Fibroblast of skin of abdomen (primary cell): Measurements from ENCODE around the gene TAGLN. TPM values are rescaled to one million over a fixed set of nuclear protein-coding genes. Genes with fewer than 3 reads are reported as not detected.

Experiments
- DNase-seq: peaks from one replicate; pipeline ENCODE4 v3.0.0-alpha.2; 2013
- polyA plus RNA-seq, 2 experiments: library from polyadenylated mRNA; unstranded; fragments of 120-200 nt; gene quantifications; one replicate each; pipeline ENCODE4 v1.2.1, GENCODE V29; 2013; ENCODE audit not compliant: insufficient read length in 2 of 2

TAGLN gene
- polyA plus RNA-seq (2013, experiment 1 of 2; ENCODE audit: insufficient read length): 5,092 TPM
- polyA plus RNA-seq (2013, experiment 2 of 2; ENCODE audit: insufficient read length): 5,263 TPM

DNA sequence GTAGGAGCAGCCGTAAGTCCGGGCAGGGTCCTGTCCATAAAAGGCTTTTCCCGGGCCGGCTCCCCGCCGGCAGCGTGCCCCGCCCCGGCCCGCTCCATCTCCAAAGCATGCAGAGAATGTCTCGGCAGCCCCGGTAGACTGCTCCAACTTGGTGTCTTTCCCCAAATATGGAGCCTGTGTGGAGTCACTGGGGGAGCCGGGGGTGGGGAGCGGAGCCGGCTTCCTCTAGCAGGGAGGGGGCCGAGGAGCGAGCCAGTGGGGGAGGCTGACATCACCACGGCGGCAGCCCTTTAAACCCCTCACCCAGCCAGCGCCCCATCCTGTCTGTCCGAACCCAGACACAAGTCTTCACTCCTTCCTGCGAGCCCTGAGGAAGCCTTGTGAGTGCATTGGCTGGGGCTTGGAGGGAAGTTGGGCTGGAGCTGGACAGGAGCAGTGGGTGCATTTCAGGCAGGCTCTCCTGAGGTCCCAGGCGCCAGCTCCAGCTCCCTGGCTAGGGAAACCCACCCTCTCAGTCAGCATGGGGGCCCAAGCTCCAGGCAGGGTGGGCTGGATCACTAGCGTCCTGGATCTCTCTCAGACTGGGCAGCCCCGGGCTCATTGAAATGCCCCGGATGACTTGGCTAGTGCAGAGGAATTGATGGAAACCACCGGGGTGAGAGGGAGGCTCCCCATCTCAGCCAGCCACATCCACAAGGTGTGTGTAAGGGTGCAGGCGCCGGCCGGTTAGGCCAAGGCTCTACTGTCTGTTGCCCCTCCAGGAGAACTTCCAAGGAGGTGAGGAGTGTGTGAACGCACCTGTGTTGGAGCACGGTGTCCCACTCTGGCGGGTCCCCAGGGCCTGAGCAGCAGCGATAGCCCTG, at the start of gene TAGLN:
TAGLN (plus strand) TSS at position 318 of the 863 bp plus-strand sequence. CDS start 3,644 bp downstream, outside the sequence.
- peak; percentile 99 for DNase-seq

DNA sequence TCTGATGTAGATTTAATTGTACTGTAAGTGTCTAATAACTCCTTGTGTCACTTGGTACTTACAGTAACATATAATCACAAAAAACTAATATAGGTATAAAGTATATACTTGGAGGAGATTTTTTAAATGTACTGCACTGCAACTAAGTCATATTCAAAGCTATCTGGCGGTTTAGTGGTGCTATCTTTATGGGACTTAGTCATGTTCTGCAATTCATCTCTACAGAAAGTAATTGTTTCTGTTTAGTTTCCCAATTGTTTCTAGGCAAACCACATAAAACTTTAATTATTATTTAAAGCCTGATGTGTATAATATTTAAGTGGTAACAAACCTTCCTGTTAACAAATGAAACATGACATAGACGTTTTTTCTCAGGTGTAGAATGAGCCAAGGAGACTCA, 47.1 kb upstream of the TAGLN start:
- DNase-seq: no peak

DNA sequence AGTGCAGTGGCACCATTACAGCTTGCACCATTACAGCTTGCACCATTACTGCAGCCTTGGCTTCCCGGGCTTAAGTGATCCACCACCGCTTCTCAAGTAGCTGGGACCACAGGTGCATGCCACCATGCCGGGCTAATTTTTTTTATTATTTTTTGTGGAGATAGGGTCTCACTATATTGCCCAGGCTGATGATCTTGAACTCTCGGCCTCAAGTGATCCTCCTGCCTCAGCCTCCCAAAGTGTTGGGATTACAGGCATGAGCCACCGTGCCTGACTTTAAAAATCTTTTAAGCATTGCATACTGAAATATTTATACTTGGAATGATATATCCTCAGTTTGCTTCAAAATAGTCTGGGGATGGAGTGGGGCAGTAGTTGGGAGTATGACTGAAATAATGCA, 44.7 kb upstream of the TAGLN start:
- no peak for DNase-seq

DNA sequence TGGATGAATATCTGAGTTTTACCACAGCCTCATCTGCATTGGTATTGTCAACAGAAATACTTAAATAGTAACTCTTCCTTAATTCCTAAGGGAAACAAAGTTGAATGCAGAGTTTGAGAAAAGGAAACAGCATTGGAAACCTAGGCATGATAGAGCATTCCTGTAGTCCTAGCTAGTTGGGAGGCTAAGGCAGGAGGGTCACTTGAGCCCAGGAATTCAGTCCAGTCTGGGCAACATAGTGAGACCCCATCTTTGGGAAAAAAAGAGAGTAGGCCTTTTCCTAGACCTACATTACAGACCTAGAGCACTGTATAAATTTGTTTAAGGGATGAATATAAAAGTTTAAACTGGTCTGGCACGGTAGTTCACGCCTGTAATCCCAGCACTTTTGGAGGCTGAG, 41.7 kb upstream of the TAGLN start:
- DNase-seq: no peak

DNA sequence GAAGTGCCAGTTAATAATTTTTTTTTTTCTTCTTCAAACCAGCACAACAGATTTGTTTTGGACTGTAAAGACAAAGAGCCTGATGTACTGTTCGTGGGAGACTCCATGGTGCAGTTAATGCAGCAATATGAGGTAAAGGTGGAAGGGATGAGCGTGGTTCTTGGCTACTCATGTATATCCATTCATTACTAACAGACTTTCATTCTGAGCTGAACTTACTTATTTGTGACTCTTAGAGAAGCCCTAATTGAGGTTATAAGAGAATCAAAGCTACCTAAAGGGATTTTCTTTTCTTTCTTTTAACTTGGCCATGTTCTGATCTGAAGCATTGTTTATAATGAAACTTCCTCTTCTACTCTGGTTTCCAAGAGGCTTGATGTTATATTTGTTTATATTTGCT, 39.3 kb upstream of the TAGLN start:
- DNase-seq: no peak

DNA sequence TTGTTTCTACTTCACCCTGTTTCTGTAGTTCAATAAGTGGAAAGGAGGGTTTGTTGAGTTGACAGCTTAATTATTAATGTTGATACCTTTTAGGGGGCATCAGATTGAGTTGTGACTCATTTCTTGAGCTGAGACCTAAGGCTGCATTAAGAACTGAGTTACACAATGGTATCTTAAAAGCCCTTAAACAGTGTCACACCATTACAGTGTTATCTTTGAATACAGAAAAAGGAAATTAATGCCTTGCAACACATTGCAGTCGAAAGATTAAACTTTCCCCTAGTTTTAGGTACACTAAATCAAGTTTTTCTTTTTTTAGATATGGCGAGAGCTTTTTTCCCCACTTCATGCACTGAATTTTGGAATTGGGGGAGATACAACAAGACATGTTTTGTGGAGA, 38.3 kb upstream of the TAGLN start:
- DNase-seq: no peak

DNA sequence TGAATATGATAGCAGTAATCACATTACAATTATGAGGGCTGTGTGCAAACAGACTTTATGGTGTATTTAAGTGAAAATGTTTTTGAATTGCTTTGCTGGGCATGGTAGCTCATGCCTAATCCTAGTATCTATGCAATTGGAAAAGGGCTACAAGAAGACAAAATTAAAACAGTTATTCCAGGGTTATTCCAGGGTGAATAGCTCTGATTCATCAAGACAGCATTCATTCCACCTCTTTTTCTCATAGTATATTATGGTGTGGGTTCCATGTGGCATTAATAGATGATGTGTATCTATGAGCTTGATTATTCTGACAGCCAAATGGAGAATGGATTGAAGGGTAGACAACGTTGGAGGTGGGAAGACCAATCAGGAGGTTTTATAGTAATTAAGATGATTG, 32.7 kb upstream of the TAGLN start:
- peak; percentile 20 for DNase-seq

DNA sequence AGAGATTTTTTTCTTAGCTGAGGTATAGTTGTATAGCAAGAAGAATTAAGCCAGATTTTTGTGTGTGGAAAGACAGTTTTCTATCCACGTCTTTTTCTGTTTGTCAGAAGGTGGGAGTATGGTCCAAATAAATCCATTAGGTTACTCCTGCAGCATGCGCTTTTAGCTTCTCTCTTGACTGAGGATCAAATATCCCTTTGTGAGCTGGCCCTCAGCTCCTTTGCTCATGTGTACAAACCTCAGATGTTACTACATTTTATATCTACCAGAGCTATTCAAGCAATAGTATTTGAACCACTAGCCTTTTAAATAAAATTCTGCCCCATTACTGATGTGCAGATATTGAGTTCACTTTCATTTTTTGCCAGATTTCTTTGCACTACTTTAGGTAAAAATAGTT, 29.4 kb upstream of the TAGLN start:
- DNase-seq: no peak

DNA sequence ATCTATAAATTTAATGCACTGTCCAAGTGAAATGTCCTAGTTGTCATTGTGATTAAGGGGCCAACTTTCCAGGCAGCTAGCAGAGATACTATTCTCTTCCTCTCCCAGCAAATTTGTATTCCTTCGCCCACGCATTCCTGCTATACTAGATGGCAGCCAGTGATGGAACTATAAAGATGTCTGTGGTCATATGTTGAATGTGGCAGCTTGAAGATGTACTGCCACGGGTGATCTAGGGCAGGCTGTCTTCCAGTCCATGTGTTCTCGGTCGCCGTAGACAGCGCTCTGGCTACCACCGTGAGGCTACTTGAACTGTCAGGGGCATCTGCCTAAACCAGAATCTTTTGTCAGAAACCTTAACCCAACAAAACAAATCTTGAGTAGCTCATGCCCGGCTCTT, 29.0 kb upstream of the TAGLN start:
- DNase-seq: peak; percentile 17

DNA sequence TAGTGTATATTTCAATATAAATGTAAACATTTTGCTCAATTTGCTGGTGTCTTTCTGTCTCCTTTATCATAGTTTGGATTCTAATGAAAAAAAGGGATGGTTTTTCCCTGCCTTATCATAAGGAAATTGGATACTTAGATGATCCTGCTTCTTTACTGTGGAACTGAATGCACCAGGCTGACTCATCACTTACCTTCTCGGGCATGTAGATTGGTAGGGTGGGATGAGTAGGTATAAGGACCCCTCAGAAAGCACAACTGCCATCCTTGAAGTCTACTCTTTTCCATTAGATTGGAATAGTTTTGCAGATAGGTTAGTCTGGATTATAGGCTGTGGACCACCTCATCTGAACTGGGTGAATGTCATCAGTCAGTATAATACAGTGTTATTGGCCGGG, 28.2 kb upstream of the TAGLN start:
- DNase-seq: no peak

DNA sequence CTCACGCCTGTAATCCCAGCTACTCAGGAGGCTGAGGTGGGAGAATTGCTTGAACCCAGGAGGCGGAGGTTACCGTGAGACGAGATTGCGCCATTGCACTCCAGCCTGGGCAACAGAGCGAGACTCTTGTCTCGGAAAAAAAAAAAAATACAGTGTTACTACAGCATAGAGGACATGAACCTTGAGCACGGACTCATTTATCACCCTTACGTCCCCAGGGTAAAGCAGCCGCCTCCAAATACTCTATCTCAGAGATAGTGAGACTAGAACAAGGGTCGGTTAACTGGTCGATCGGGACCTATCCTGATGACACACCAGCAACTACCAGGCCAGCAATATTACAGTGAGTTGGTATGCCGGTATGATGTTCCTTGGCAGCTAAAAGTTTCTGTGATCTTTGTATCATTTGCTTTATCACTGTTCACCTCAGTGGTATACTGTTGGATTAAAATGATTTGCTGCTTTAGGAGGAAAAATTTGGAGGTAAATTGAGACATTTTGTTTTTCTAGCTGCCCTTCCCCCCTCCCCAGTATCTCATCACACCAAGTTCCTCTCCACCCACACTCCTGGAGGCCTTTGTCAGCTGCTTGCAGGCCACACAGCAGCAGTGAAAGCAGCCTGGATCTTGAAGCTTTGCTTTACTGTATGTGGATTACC, 27.6 kb upstream of the TAGLN start:
- DNase-seq: no peak

DNA sequence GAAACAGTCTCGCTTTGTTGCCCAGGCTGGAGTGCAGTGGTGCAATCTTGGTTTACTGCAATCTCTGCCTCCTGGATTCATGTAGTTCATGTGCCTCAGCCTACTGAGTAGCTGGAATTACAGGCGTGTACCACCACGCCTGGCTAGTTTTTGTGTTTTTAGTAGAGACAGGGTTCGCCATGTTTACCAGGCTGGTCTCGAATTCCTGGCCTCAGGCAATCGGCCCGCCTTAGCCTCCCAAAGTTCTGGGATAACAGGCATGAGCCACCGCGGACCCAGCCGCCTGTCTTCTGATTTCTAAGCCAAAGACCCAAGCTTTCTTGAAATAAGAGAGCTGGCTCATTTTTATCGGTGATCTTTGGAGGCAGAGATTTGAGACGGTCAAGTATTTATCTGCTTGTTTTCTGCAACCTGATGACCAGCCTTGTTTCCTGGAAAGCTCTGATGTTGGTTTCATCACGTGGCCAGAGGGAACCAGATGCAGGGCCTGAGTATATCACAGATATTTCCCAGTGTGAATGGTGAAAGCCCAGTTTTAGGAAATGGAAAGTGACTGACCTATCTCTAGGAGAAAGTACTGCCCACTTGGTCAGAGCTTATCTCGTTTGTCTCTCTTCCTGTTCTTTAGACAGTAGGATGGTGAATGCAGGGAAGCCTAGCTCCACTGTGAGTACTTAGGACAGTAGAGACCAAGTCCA, 26.3 kb upstream of the TAGLN start:
- DNase-seq: no peak

DNA sequence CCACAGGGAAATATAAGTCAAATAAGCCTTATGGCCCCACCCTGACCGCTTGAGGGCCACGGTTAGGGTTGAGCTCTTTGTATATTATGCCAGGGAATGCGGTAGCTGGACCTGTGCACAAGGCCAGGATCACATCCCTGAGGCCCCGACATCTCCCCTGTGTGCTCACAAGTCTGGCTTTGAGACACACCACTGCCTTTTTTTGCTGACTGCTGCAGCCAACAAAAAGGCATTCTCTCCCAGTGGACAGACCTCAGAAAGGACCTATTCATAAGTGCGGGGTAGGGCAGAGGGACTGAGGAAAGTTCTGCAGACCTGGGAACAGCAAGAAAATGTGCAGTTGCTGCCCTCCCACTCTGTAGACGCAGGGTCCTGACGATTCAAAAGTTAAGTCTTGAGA, 24.1 kb upstream of the TAGLN start:
- DNase-seq: no peak

DNA sequence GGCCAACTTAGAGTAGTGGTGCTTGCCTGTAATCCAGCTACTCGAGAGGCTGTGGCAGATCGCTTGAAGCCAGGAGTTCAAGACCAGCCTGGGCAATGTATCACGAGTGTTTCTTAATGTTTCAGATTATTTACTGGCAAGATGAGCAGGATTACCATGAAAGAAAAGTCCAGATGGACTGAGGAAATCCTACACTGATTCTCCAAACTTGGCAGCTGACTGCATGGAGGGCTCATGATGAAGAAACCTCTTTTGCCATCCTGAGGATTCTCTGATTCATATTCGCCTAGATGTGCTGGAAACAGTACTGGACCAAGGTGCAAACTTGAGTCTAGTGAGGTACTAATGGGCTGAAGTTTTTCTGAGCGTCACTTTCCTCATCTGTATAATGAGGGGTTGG, 23.4 kb upstream of the TAGLN start:
- no peak for DNase-seq

DNA sequence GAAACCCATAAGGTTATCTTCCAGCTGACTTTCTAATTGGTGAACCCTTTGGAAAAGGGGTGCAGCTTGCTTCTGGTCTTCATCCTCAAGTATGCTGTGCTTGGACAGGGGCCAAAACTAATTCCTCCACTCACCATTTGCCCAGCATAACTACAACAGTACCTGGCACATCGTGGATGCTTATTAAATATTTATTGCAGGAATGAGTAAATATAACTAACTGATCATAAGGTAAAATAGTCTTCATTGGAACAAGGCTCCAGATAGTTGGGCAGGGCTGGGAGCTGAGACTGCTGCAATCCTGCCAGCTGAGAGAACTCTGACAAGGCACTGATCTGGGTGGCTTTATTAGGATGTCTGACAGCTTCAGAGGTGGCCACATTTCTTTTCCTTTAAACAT, 23.0 kb upstream of the TAGLN start:
- DNase-seq: no peak

DNA sequence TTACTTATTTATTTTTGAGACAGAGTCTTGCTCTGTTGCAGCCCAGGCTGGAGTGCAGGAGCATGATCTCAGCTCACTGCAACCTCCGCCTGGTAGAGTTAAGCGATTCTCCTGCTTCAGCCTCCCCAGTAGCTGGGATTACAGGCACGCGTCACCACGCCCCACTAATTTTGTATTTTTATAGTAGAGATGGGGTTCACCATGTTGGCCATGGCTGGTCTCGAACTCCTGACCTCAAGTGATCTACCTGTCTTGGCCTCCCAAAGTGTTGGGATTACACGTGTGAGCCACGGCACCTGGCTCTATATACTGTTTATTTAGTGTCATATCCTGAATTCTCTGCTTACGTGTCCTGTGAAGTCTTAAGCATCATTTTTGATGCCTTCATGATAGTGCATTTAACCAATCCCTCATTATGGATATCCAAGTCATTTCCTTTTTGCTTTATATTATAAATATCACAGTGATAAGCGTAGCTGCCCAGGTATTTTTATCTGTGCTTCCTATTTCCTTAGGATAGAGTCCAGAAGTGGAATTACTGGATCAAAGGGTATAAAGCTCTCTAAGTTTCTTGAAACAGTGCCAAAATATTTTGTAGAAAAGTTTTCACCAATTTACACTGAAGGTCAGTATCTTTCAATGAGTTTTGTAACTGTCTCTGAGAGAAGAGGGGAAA, 21.5 kb upstream of the TAGLN start:
- no peak for DNase-seq

DNA sequence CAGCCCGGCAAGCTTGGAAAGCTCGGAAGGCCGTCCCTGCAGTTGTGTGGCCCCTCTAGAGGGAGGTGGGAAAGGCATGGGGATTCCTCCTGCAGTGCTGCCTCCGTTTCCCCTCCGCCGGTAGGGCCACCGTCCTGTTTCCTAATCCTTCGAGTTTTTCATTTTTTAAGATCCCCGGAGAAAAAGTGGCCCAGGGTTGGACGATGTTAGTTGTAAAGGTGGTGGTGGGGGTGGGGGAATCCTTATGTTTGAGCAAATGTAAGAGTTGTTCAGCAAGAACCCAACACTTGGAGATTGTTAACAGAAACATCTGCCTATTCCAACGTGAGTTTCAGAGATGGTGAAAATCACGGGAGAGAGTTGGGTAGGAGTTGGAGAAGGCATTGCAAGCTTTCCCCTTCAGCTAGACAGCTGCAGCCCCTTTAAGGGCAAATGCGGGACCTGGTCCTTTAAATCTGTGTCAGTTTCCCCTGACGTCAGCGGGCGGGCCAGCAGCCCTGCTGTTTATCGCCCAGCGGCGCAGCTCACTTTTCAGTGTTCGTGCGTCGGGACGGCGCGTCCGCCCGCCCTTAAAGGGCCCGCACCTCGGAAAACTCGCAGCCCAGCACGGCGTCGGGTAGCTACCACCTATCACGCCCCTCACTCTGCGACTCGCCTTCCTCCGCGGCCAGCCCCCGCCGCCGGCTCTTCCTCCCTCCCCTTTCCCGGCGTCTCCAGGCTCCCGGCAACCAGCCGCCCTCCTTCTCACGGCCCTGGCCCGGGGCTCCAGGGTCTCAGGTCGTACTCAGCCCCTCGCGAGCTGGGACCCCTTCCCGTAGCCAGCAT, 20.7 kb upstream of the TAGLN start, which contains the start of gene SIDT2:
SIDT2 (plus strand) TSS at position 534 of the 825 bp plus-strand sequence. CDS start 521 bp downstream, outside the sequence.
- peak; percentile 94 for DNase-seq

DNA sequence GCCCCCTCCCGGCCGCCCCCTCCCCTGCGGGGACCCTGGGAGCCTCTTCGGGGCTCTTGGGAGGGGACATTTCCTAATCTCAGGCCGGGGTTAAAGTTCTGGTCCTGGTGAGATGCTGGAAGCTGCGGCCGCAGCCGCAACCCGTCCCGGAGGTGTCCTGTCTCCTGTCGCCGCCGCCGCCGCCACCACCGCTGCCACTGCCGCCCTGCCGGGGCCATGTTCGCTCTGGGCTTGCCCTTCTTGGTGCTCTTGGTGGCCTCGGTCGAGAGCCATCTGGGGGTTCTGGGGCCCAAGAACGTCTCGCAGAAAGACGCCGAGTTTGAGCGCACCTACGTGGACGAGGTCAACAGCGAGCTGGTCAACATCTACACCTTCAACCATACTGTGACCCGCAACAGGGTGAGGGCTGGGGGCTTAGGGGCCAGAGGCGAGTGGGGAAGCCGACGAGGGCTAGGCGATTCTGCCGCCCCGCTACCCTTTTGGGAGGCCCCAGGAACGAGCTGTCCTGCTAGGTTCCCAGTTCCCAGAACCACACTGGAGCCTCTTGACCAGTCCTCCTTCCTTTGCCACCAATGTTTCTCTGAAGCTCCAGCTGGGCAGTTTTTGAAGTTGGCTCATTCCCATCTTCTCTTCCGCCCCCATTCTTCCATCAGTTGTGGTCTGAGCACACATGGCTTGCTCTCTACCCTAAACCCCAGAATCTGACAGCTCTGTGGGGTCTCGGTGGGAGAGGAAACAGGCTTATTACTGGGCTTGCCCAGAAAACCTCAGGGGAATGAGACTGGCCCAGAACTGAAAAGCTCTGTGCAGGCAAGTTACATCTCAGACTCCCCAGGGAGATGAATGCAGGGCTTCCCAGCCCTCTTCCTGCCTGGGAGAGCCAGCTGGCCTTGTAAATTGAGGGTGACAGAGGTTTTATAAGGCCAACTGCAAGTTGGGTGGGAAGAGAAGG, 19.8 kb upstream of the TAGLN start:
- peak; percentile 39 for DNase-seq

DNA sequence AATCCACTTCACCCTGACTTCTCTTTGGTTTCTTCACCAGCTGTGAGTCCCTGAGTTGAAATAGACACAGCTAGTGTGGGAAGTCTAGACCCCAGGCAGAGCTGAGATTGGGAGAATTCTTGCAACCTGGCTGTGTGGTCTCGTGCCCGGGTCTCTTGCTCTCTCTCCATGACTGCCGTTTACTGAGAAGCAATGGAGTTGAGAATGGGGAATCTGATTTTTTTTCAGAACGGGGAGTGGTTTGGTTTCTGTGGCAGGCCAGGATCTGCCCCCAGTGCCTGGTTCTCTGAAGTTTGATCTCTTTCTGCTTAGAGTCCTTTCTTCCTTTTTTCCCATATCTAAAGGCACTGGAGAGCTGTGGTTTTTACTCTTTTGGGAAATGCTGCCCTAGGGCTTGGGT, 19.1 kb upstream of the TAGLN start:
- DNase-seq: no peak
